IMR-90 (cell line): ENCODE data around the gene PTGER4. TPM values are rescaled to one million over a fixed set of nuclear protein-coding genes. Genes with fewer than 3 reads are reported as not detected.

Experiments used
- ATAC-seq: fragments of 200-7000 bp; cut with Tn5 transposase; 2 replicates; pipeline ENCODE4 v1.9.1; 2020; ENCODE audit warnings: low read depth, mild to moderate bottlenecking, moderate library complexity
- BruUV-seq: library from RNA; stranded (reverse); fragments of 400-500 nt; replicated peaks from 2 replicates; lab custom pipeline; 2021; lab: Mats Ljungman, UMichigan
- CTCF ChIA-PET: fragments of 300-600 bp; formaldehyde crosslinking; extraction: SDS; loops from one replicate; lab custom pipeline; 2021; ENCODE audit warnings: antibody characterized with exemption; lab: Yijun Ruan, JAX
- POLR2A ChIA-PET: fragments of 300-600 bp; sonication (Branson Sonifier 250); formaldehyde crosslinking; loops from one replicate; lab custom pipeline; 2022; ENCODE audit warnings: antibody characterized with exemption; ENCODE audit not compliant: unreplicated experiment; lab: Charles Lee
- DNase-seq: peaks from one replicate; pipeline ENCODE4 v3.0.0; 2013
- H2AFZ ChIP-seq: replicated peaks from 2 replicates; pipeline ENCODE3; 2013; ENCODE audit warnings: low read length, mild to moderate bottlenecking; ENCODE audit not compliant: poor library complexity
- H2AK5ac ChIP-seq: 2 replicates; pipeline ENCODE4 v1.6.1; 2013; ENCODE audit warnings: low read depth, low read length, inconsistent platforms
- H2AK9ac ChIP-seq: replicated peaks from 2 replicates; pipeline ENCODE3; 2013; ENCODE audit warnings: mild to moderate bottlenecking, low read depth, low read length, moderate library complexity; ENCODE audit not compliant: poor library complexity
- H2BK120ac ChIP-seq: 2 replicates; pipeline ENCODE4 v1.6.1; 2013; ENCODE audit warnings: low read depth, low read length, inconsistent platforms
- H2BK15ac ChIP-seq: 3 replicates; pipeline ENCODE4 v1.6.1; 2013; ENCODE audit warnings: low read depth, low read length, inconsistent platforms
- H2BK20ac ChIP-seq: 2 replicates; pipeline ENCODE4 v1.6.1; 2013; ENCODE audit warnings: low read depth, mild to moderate bottlenecking, inconsistent platforms, low read length, moderate library complexity
- H2BK5ac ChIP-seq: 2 replicates; pipeline ENCODE4 v1.6.1; 2013; ENCODE audit warnings: mild to moderate bottlenecking, low read depth, low read length, inconsistent platforms; ENCODE audit not compliant: poor library complexity, severe bottlenecking
- H3K14ac ChIP-seq: replicated peaks from 2 replicates; pipeline ENCODE4 v1.6.1; 2013; ENCODE audit warnings: low read depth, low read length, inconsistent platforms
- H3K18ac ChIP-seq: 2 replicates; pipeline ENCODE4 v1.6.1; 2013; ENCODE audit warnings: low read depth, low read length, control low read depth
- H3K23ac ChIP-seq: 2 replicates; pipeline ENCODE4 v1.6.1; 2013; ENCODE audit warnings: low read depth, low read length, inconsistent platforms
- H3K27ac ChIP-seq: 2 replicates; pipeline ENCODE4 v1.5.1; 2013; ENCODE audit warnings: mild to moderate bottlenecking, control low read depth, low read length; ENCODE audit not compliant: insufficient read depth
- H3K27me3 ChIP-seq: 2 replicates; pipeline ENCODE4 v1.6.1; 2013; ENCODE audit warnings: low read length; ENCODE audit not compliant: control insufficient read depth, insufficient read depth
- H3K36me3 ChIP-seq: 2 replicates; pipeline ENCODE4 v1.6.1; 2013; ENCODE audit warnings: low read length, mixed read lengths; ENCODE audit not compliant: control insufficient read depth, insufficient read depth
- H3K4ac ChIP-seq: 2 replicates; pipeline ENCODE4 v1.6.1; 2013; ENCODE audit warnings: low read depth, low read length, inconsistent platforms
- H3K4me1 ChIP-seq: 2 replicates; pipeline ENCODE4 v1.6.1; 2013; ENCODE audit warnings: low read length, mixed read lengths; ENCODE audit not compliant: control insufficient read depth, insufficient read depth
- H3K4me2 ChIP-seq: 2 replicates; pipeline ENCODE4 v1.6.1; 2013; ENCODE audit warnings: low read depth, mild to moderate bottlenecking, control low read depth, low read length, moderate library complexity
- H3K4me3 ChIP-seq: 2 replicates; pipeline ENCODE4 v1.5.1; 2013; ENCODE audit warnings: low read depth, mild to moderate bottlenecking, control low read depth, low read length, moderate library complexity; ENCODE audit not compliant: insufficient read depth
- H3K56ac ChIP-seq: 2 replicates; pipeline ENCODE4 v1.6.1; 2013; ENCODE audit warnings: low read length, inconsistent platforms; ENCODE audit not compliant: insufficient read depth; ENCODE audit errors: extremely low read depth
- H3K79me1 ChIP-seq, 2 experiments: 2 replicates each; pipeline ENCODE4 v1.6.1; 2013; ENCODE audit warnings: low read length in 2 of 2, inconsistent platforms in 1 of 2, low read depth in 1 of 2
- H3K9ac ChIP-seq: 2 replicates; pipeline ENCODE4 v1.6.1; 2013; ENCODE audit warnings: low read depth, low read length, control low read depth
- H3K9me1 ChIP-seq: 2 replicates; pipeline ENCODE4 v1.6.1; 2013; ENCODE audit warnings: low read length, inconsistent platforms; ENCODE audit not compliant: insufficient read depth
- H3K9me3 ChIP-seq: 2 replicates; pipeline ENCODE4 v1.6.1; 2013; ENCODE audit warnings: low read length; ENCODE audit not compliant: control insufficient read depth, insufficient read depth
- H4K20me1 ChIP-seq: 2 replicates; pipeline ENCODE4 v1.6.1; 2013; ENCODE audit warnings: low read length, inconsistent platforms; ENCODE audit not compliant: insufficient read depth
- H4K5ac ChIP-seq: 2 replicates; pipeline ENCODE4 v1.6.1; 2013; ENCODE audit warnings: mild to moderate bottlenecking, low read depth, low read length, control low read depth
- H4K8ac ChIP-seq, 2 experiments: 2 replicates each; pipeline ENCODE4 v1.6.1; 2013; ENCODE audit warnings: low read depth in 2 of 2, low read length in 2 of 2, control low read depth in 1 of 2, inconsistent platforms in 1 of 2
- H4K91ac ChIP-seq: 2 replicates; pipeline ENCODE4 v1.6.1; 2013; ENCODE audit warnings: low read depth, low read length, inconsistent platforms; ENCODE audit not compliant: insufficient read depth
- BHLHE40 ChIP-seq: fragments of 150-350 bp; IDR thresholded peaks from 2 replicates; pipeline ENCODE4 v1.6.1; 2016; ENCODE audit warnings: mild to moderate bottlenecking, low read depth, low read length
- CEBPB ChIP-seq: IDR thresholded peaks from 2 replicates; pipeline ENCODE4 v1.6.1; 2012; ENCODE audit warnings: low read depth, low read length, improper control_type of control experiment
- CHD1 ChIP-seq: IDR thresholded peaks from 2 replicates; pipeline ENCODE4 v1.6.1; 2012; ENCODE audit warnings: low read depth, low read length, improper control_type of control experiment
- CTCF ChIP-seq: conservative IDR thresholded peaks from 2 replicates; pipeline ENCODE4 v1.5.1; 2012; ENCODE audit warnings: mild to moderate bottlenecking, low read depth, low read length, improper control_type of control experiment
- ELK1 ChIP-seq: fragments of 150-350 bp; IDR thresholded peaks from 2 replicates; pipeline ENCODE4 v1.6.1; 2016; ENCODE audit warnings: low read depth, mild to moderate bottlenecking, low read length, moderate library complexity, borderline replicate concordance
- FOS ChIP-seq: fragments of 150-350 bp; IDR thresholded peaks from 2 replicates; pipeline ENCODE4 v1.6.1; 2016; ENCODE audit warnings: low read depth, low read length
- MAFK ChIP-seq: IDR thresholded peaks from 2 replicates; pipeline ENCODE4 v1.6.1; 2012; ENCODE audit warnings: low read depth, low read length, improper control_type of control experiment
- MAZ ChIP-seq: IDR thresholded peaks from 2 replicates; pipeline ENCODE4 v1.6.1; 2012; ENCODE audit warnings: low read depth, mild to moderate bottlenecking, low read length, improper control_type of control experiment, moderate library complexity, borderline replicate concordance
- MXI1 ChIP-seq: IDR thresholded peaks from 2 replicates; pipeline ENCODE4 v1.6.1; 2012; ENCODE audit warnings: low read depth, mild to moderate bottlenecking, low read length, moderate library complexity, borderline replicate concordance
- NFE2L2 ChIP-seq: fragments of 150-350 bp; IDR thresholded peaks from 2 replicates; pipeline ENCODE4 v1.6.1; 2016; ENCODE audit warnings: low read depth, mild to moderate bottlenecking, low read length
- POLR2A ChIP-seq: IDR thresholded peaks from 2 replicates; pipeline ENCODE4 v1.6.1; 2012; ENCODE audit warnings: mild to moderate bottlenecking, low read depth, low read length
- RAD21 ChIP-seq: IDR thresholded peaks from 2 replicates; pipeline ENCODE4 v1.6.1; 2012; ENCODE audit warnings: low read length, improper control_type of control experiment
- RCOR1 ChIP-seq: IDR thresholded peaks from 2 replicates; pipeline ENCODE4 v1.6.1; 2012; ENCODE audit warnings: mild to moderate bottlenecking, low read length, improper control_type of control experiment; ENCODE audit not compliant: insufficient replicate concordance
- RFX5 ChIP-seq: IDR thresholded peaks from 2 replicates; pipeline ENCODE4 v1.8.0; 2012; ENCODE audit warnings: low read depth, mild to moderate bottlenecking, low read length, moderate library complexity
- SMC3 ChIP-seq: fragments of 150-350 bp; IDR thresholded peaks from 2 replicates; pipeline ENCODE4 v1.6.1; 2016; ENCODE audit warnings: low read depth, mild to moderate bottlenecking, antibody characterized with exemption, low read length, moderate library complexity
- USF2 ChIP-seq: fragments of 150-350 bp; IDR thresholded peaks from 2 replicates; pipeline ENCODE4 v1.6.1; 2017; ENCODE audit warnings: mild to moderate bottlenecking, antibody characterized with exemption, low read length, low read depth
- WGBS, 2 experiments: methylation state at CpG; one replicate each; pipeline versions ENCODE4 v1.1.5 to v1.1.7; 2013; ENCODE audit warnings: missing lambda C conversion rate in 2 of 2; ENCODE audit not compliant: insufficient read length in 1 of 2; ENCODE audit errors: extremely low coverage in 2 of 2; 5-methylcytosine and 5-hydroxymethylcytosine counted together
- dilution Hi-C: fragments of 300-500 bp; cut with HindIII; formaldehyde crosslinking; loops from one replicate; pipeline ENCODE4 v1.14.3; 2018; ENCODE audit warnings: low sequenced_read_pairs; ENCODE audit not compliant: unreplicated experiment
- in situ Hi-C: fragments of 300-500 bp; cut with MboI; formaldehyde crosslinking; loops from 3 replicates; pipeline ENCODE4 v1.14.3; 2019; ENCODE audit warnings: low sequenced_read_pairs, inconsistent platforms, mixed read lengths
- intact Hi-C: fragments of 100-400 bp; cut with micrococcal nuclease; formaldehyde crosslinking; loops from 2 replicates; pipeline ENCODE4 v1.10.0; 2022
- polyA plus RNA-seq, 3 experiments: library from polyadenylated mRNA; depleted of rRNA; stranded (reverse); fragments of >200 nt; gene quantifications; 2 replicates each; pipeline ENCODE4 v1.2.3, GENCODE V29; 2012; ENCODE audit warnings: low replicate concordance in 1 of 3
- total RNA-seq: library from RNA; depleted of rRNA; stranded (reverse); fragments of >200 nt; gene quantifications from 2 replicates; pipeline ENCODE4 v1.2.3, GENCODE V29; 2012

Gene PTGER4
- total and polyA plus RNA-seq, 2 of the 4 experiments (the other 2 are of a cell fraction) = 7.9 to 10.1 TPM

- H3K79me1 ChIP-seq = no peaks in the 10 kb centered on the region
- no CpG with 5 or more reads among the region's 1 CpG for WGBS, 2 experiments
- no peak overlapping the region for H4K5ac ChIP-seq
- ATAC-seq (no peak), DNase-seq (no peak)
- dilution Hi-C loops = no loop called here
- no peak overlapping the region for H2BK5ac ChIP-seq
- H3K18ac ChIP-seq = no peak overlapping the region
- H3K4me1 ChIP-seq = no peaks in the 10 kb centered on the region
- no peak overlapping the region for H3K4ac ChIP-seq
- no peak overlapping the region for H4K91ac ChIP-seq
- no peak overlapping the region for H3K4me2 ChIP-seq
- no peak overlapping the region for H2BK120ac ChIP-seq
- ChIA-PET POLR2A (no interaction called here), CTCF (no interaction called here)
- H3K4me3 ChIP-seq = no peak overlapping the region
- no peak overlapping the region for H3K56ac ChIP-seq
- H4K20me1 ChIP-seq = no peaks in the 10 kb centered on the region
- intact Hi-C loops = no loop called here
- no peak overlapping the region for H3K14ac ChIP-seq
- H2BK20ac ChIP-seq = no peak overlapping the region
- H3K27me3 ChIP-seq = no peaks in the 10 kb centered on the region
- no peak overlapping the region for H3K9ac ChIP-seq
- no peak overlapping the region for H3K27ac ChIP-seq
- H2BK15ac ChIP-seq = no peak overlapping the region
- no peak overlapping the region for H4K8ac ChIP-seq
- no peaks in the 10 kb centered on the region for H3K9me3 ChIP-seq
- no peak overlapping the region for H2AK9ac ChIP-seq
- TF ChIP-seq MAFK (no peak), BHLHE40 (no peak), FOS (no peak), USF2 (no peak), NFE2L2 (no peak), ELK1 (no peak), CHD1 (no peak), MXI1 (no peak), MAZ (no peak), RAD21 (no peak), CEBPB (no peak), POLR2A (no peak), CTCF (no peak), RCOR1 (no peak), SMC3 (no peak), RFX5 (no peak)
- no peak overlapping the region for H2AK5ac ChIP-seq
- peaks cover 4% of the 10 kb centered on the region; the same call in 1 of the 2 replicates for H3K9me1 ChIP-seq
- no TSS peak for BruUV-seq
- no peaks in the 10 kb centered on the region for H3K36me3 ChIP-seq
- in situ Hi-C loops = no loop called here
- no peak overlapping the region for H3K23ac ChIP-seq
- H2AFZ ChIP-seq = no peak overlapping the region
Measured at GRCh38 chr5:40648150-40648549, 31.6 kb upstream of the PTGER4 start.
